Prostate gland (tissue), 2 donors: ENCODE results near the gene ABCB11. TPM values are rescaled to one million over a fixed set of nuclear protein-coding genes. Genes with fewer than 3 reads are reported as not detected.

ENCODE experiments used
- DNase-seq: peaks from one replicate; pipeline ENCODE4 v3.0.0-alpha.2; 2019; ENCODE audit warnings: low spot score
- H3K27ac ChIP-seq, 2 donors: fragments of 200-600 bp; sonication (generic); 2 replicates each; pipeline ENCODE4 v1.5.1; 2017 to 2019
- H3K27me3 ChIP-seq: fragments of 200-600 bp; sonication (generic); replicated peaks from 2 replicates; pipeline ENCODE4 v1.5.1; 2019; ENCODE audit not compliant: insufficient read depth
- H3K36me3 ChIP-seq, 2 donors: fragments of 200-600 bp; sonication (generic); 1 replicate in 1 of 2; 2 replicates in 1 of 2; pipeline versions ENCODE4 v1.5.1 to v1.8.1; 2017 to 2019
- H3K4me1 ChIP-seq: fragments of 200-600 bp; sonication (generic); replicated peaks from 2 replicates; pipeline ENCODE4 v1.5.1; 2019
- H3K4me3 ChIP-seq, 2 donors: fragments of 200-600 bp; sonication (generic); 2 replicates each; pipeline ENCODE4 v1.5.1; 2017 to 2019
- H3K9me3 ChIP-seq: fragments of 200-600 bp; sonication (generic); 2 replicates; pipeline ENCODE4 v1.5.1; 2017
- POLR2A ChIP-seq: fragments of 450-650 bp; IDR thresholded peaks from one replicate; pipeline ENCODE4 v1.6.1; 2016; ENCODE audit warnings: antibody characterized with exemption, mild to moderate bottlenecking
- POLR2AphosphoS5 ChIP-seq: sonication (generic); formaldehyde crosslinking; IDR thresholded peaks from one replicate; pipeline ENCODE4 v1.6.1; 2017; ENCODE audit warnings: antibody characterized with exemption
- WGBS: methylation state at CpG from one replicate; pipeline ENCODE4 v1.1.5; 2018; 5-methylcytosine and 5-hydroxymethylcytosine counted together
- intact Hi-C: fragments of 100-400 bp; cut with DNase I; formaldehyde crosslinking; loops from one replicate; pipeline ENCODE4 v1.14.2; 2022
- total RNA-seq, 2 donors: library from RNA; depleted of rRNA; stranded (reverse); fragments of >200 nt; gene quantifications; one replicate each; pipeline ENCODE4 v1.1.0, GENCODE V29; 2016
- TF ChIP-seq, protein P1 (sequence below), 4 experiments: fragments of 200-600 bp in 2 of 4; fragments of 450-650 bp in 2 of 4; sonication (generic) in 2 of 4; IDR thresholded peaks; 1 replicate in 3 of 4; 2 replicates in 1 of 4; pipeline ENCODE4 v1.5.1; 2016 to 2019; ENCODE audit warnings: antibody characterized with exemption in 4 of 4, mild to moderate bottlenecking in 2 of 4, moderate library complexity in 2 of 4

The ABCB11 gene
- total RNA-seq, 2 donors from 2014 or later: 1.2 TPM; not detected in 1

- no peaks in the 10 kb centered on the region for H3K36me3 ChIP-seq
- intact Hi-C loops: no loop called here
- no peak overlapping the region for H3K27ac ChIP-seq
- TF ChIP-seq POLR2A (no peak), POLR2AphosphoS5 (no peak)
- TF ChIP-seq, protein P1, sequence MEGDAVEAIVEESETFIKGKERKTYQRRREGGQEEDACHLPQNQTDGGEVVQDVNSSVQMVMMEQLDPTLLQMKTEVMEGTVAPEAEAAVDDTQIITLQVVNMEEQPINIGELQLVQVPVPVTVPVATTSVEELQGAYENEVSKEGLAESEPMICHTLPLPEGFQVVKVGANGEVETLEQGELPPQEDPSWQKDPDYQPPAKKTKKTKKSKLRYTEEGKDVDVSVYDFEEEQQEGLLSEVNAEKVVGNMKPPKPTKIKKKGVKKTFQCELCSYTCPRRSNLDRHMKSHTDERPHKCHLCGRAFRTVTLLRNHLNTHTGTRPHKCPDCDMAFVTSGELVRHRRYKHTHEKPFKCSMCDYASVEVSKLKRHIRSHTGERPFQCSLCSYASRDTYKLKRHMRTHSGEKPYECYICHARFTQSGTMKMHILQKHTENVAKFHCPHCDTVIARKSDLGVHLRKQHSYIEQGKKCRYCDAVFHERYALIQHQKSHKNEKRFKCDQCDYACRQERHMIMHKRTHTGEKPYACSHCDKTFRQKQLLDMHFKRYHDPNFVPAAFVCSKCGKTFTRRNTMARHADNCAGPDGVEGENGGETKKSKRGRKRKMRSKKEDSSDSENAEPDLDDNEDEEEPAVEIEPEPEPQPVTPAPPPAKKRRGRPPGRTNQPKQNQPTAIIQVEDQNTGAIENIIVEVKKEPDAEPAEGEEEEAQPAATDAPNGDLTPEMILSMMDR (IDR thresholded peaks at IDR 0.05): no peak
- no peak overlapping the region for H3K4me3 ChIP-seq
- no peaks in the 10 kb centered on the region for H3K9me3 ChIP-seq
- H3K4me1 ChIP-seq: no peaks in the 10 kb centered on the region
- no peaks in the 10 kb centered on the region for H3K27me3 ChIP-seq
- WGBS: 100% methylated on average over 3 of the region's 3 CpGs
- no peak for DNase-seq
Measured at GRCh38 chr2:168904358-168904757, 126.8 kb downstream of the ABCB11 start.

GRCh38 chr2:168903888-168904287, 127.2 kb downstream of the ABCB11 start:
- Histone ChIP-seq H3K36me3 (no peaks in the 10 kb centered on the region), H3K27ac (no peak overlapping the region), H3K4me3 (no peak overlapping the region), H3K4me1 (no peaks in the 10 kb centered on the region), H3K27me3 (no peaks in the 10 kb centered on the region), H3K9me3 (no peaks in the 10 kb centered on the region)
- intact Hi-C loops: no loop called here
- DNase-seq: no peak
- no peak for TF ChIP-seq POLR2AphosphoS5
- TF ChIP-seq POLR2A: no peak
- TF ChIP-seq, protein P1 (IDR thresholded peaks at IDR 0.05): no peak
- WGBS: 93% methylated on average over 2 of the region's 2 CpGs

DNA sequence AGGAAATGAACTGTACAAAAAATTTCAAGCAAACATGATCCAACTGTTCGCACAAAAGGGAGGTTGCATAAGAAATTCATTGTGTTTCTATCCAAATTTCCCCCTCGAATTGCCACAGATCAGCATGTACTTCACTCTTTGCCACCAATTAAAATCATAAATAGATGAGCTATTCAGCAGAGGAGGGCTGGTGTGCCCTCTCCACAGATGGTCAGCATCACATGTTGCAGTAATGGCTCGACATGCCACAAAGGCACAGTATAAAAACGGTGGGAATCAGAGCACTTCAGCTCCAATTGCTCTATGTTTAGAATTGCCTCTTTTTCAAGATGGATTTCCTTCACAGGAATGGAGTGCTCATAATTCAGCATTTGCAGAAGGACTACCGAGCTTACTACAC, 130.1 kb downstream of the ABCB11 start, which contains the start of gene G6PC2:
TSS of gene G6PC2 (plus strand) at position 289 of the 400 bp plus-strand sequence. CDS start at position 330, 41 bp downstream.
- WGBS: 57% methylated on average over 5 of the region's 5 CpGs
- Histone ChIP-seq H3K9me3 (no peaks in the 10 kb centered on the region), H3K27ac (no peak within 1 kb of the TSS), H3K4me1 (no peaks in the 10 kb centered on the region), H3K27me3 (no peaks in the 10 kb centered on the region), H3K4me3 (no peak within 1 kb of the TSS), H3K36me3 (no peaks in the 10 kb centered on the region)
- intact Hi-C loops: no loop called here
- DNase-seq: no peak
- TF ChIP-seq POLR2AphosphoS5 (no peak), POLR2A (no peak)
- TF ChIP-seq, protein P1 (IDR thresholded peaks at IDR 0.05): no peak

DNA sequence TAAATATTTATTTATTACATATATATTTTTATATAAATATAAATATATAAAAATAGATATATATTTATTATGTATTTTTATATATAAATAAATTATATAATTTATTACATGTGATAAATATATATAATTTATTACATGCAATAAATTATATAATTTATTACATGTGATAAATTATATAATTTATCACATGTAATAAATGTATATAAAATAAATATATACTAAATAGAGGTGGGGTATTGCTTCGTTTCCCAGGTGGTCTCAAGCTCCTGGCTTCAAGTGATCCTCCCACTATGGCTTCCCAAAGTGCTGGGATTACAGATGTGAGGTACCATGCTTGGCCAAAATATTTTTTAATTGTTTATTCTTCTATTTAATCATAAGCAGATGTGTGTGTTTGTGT, 133.7 kb downstream of the ABCB11 start:
- Histone ChIP-seq H3K4me3 (no peak overlapping the region), H3K36me3 (no peaks in the 10 kb centered on the region), H3K4me1 (no peaks in the 10 kb centered on the region), H3K27me3 (no peaks in the 10 kb centered on the region), H3K9me3 (no peaks in the 10 kb centered on the region), H3K27ac (no peak overlapping the region)
- no peak for DNase-seq
- intact Hi-C loops: no loop called here
- 85% methylated on average over 1 of the region's 1 CpG for WGBS
- TF ChIP-seq POLR2AphosphoS5 (no peak), POLR2A (no peak)
- TF ChIP-seq, protein P1 (IDR thresholded peaks at IDR 0.05): no peak

DNA sequence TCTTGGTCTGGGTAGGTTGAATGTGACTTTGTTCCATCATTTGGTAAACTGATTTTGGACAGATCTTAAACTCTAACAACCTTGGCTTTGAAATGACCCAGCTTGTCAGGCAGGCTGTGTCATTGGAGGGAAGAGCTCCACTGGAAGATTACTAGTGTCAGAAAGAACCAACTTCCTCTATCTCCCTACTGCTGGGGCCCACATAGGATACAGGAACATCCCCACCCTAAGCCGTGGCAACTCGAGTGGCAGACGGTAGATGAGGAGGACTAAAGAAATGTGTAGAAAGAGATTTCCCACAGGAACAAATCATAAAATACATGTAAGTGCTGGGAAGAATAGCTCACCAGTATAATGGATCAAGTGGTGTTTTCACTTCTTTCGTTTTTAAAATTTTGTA, 134.3 kb downstream of the ABCB11 start:
- Histone ChIP-seq H3K27ac (no peak overlapping the region), H3K4me1 (no peaks in the 10 kb centered on the region), H3K36me3 (no peaks in the 10 kb centered on the region), H3K9me3 (no peaks in the 10 kb centered on the region), H3K4me3 (no peak overlapping the region), H3K27me3 (no peaks in the 10 kb centered on the region)
- WGBS: 71% methylated on average over 4 of the region's 4 CpGs
- TF ChIP-seq POLR2A (no peak), POLR2AphosphoS5 (no peak)
- TF ChIP-seq, protein P1 (IDR thresholded peaks at IDR 0.05): no peak
- intact Hi-C loops: no loop called here
- no peak for DNase-seq
